NCI-H1436 treated with DMSO at 0.1 percent for 48 hours (cell line): ENCODE measurements around the gene TRIM72.
"Not testable (repeated sequence)": the region's sequence is repeated elsewhere in the genome, so short reads cannot be mapped to it uniquely, and the experiment has no call there.

Experiments
- DNase-seq: peaks from one replicate; lab custom pipeline; 2025; lab: John Stamatoyannopoulos, UW

TRIM72 gene

GRCh38 chr16:31258366-31258765 is 44.4 kb downstream of the TRIM72 start:
- DNase-seq = no peak

- no peak for DNase-seq
Measured at GRCh38 chr16:31260136-31260931, 46.4 kb downstream of the TRIM72 start.

- DNase-seq = no peak
Measured at GRCh38 chr16:31262084-31262483, 48.2 kb downstream of the TRIM72 start.

- DNase-seq = no peak
Measured at GRCh38 chr16:31265329-31266245, 51.7 kb downstream of the TRIM72 start.

GRCh38 chr16:31267332-31268032 is 53.6 kb downstream of the TRIM72 start:
- DNase-seq = no peak

- DNase-seq = no peak
Measured at GRCh38 chr16:31268033-31268365, 54.1 kb downstream of the TRIM72 start.

GRCh38 chr16:31268891-31269290 is 55.0 kb downstream of the TRIM72 start:
- no peak for DNase-seq

GRCh38 chr16:31269541-31269940 is 55.6 kb downstream of the TRIM72 start:
- no peak for DNase-seq

- DNase-seq = not testable (repeated sequence)
Measured at GRCh38 chr16:31269973-31270372, 56.1 kb downstream of the TRIM72 start.

GRCh38 chr16:31270795-31271194 is 56.9 kb downstream of the TRIM72 start:
- no peak for DNase-seq

GRCh38 chr16:31271621-31272190 is 57.8 kb downstream of the TRIM72 start:
- no peak for DNase-seq

GRCh38 chr16:31273187-31273586 is 59.3 kb downstream of the TRIM72 start:
- DNase-seq = no peak

GRCh38 chr16:31273676-31274075 is 59.8 kb downstream of the TRIM72 start:
- no peak for DNase-seq

- no peak for DNase-seq
Measured at GRCh38 chr16:31274831-31275816, 61.2 kb downstream of the TRIM72 start.

- no peak for DNase-seq
Measured at GRCh38 chr16:31276600-31276999, 62.7 kb downstream of the TRIM72 start.

- DNase-seq = no peak
Measured at GRCh38 chr16:31277659-31278260, 63.8 kb downstream of the TRIM72 start.

- DNase-seq = not testable (repeated sequence)
Measured at GRCh38 chr16:31278853-31279252, 64.9 kb downstream of the TRIM72 start.
